Aorta (tissue), 5 donors: ENCODE results near the gene PRIM2. TPM values are rescaled to one million over a fixed set of nuclear protein-coding genes. Genes with fewer than 3 reads are reported as not detected.
A peak's percentile ranks its signal among the peaks of the same experiment; 100 is the strongest.

ENCODE experiments used
- ATAC-seq: fragments of 200-7000 bp; cut with Tn5 transposase; one replicate; pipeline ENCODE4 v1.9.1; 2022; ENCODE audit warnings: moderate library complexity; ENCODE audit not compliant: low FRiP score
- DNase-seq, 2 donors: peaks; one replicate each; pipeline ENCODE4 v3.0.0-alpha.2; 2020
- H3K27ac ChIP-seq, 2 donors: one replicate each; pipeline ENCODE4 v1.5.1; 2013; ENCODE audit warnings: low read length in 2 of 2, mild to moderate bottlenecking in 2 of 2, moderate library complexity in 2 of 2, control low read depth in 1 of 2, inconsistent platforms in 1 of 2, low read depth in 1 of 2
- H3K27me3 ChIP-seq, 2 donors: one replicate each; pipeline ENCODE4 v1.6.1; 2013; ENCODE audit warnings: control low read depth in 1 of 2, low read length in 1 of 2, mild to moderate bottlenecking in 1 of 2, moderate library complexity in 1 of 2; ENCODE audit not compliant: insufficient read depth in 2 of 2, control insufficient read depth in 1 of 2
- H3K36me3 ChIP-seq, 2 donors: one replicate each; pipeline ENCODE4 v1.6.1; 2013; ENCODE audit warnings: control low read depth in 1 of 2, low read length in 1 of 2, mild to moderate bottlenecking in 1 of 2; ENCODE audit not compliant: insufficient read depth in 2 of 2, control insufficient read depth in 1 of 2
- H3K4me1 ChIP-seq, 2 donors: one replicate each; pipeline ENCODE4 v1.6.1; 2013; ENCODE audit warnings: low read length in 2 of 2, control low read depth in 1 of 2, mild to moderate bottlenecking in 1 of 2, moderate library complexity in 1 of 2; ENCODE audit not compliant: insufficient read depth in 2 of 2, control insufficient read depth in 1 of 2
- H3K4me3 ChIP-seq, 2 donors: one replicate each; pipeline ENCODE4 v1.5.1; 2013; ENCODE audit warnings: low read length in 2 of 2, control low read depth in 1 of 2, mild to moderate bottlenecking in 1 of 2
- H3K9me3 ChIP-seq: one replicate; pipeline ENCODE4 v1.6.1; 2013; ENCODE audit warnings: mild to moderate bottlenecking, low read length; ENCODE audit not compliant: control insufficient read depth
- WGBS, 2 donors: extraction: QIAGEN DNeasy Blood & Tissue Kit; methylation state at CpG; one replicate each; pipeline ENCODE4 v1.1.7; 2013; 5-methylcytosine and 5-hydroxymethylcytosine counted together
- intact Hi-C, 2 donors: fragments of 100-400 bp; cut with DNase I; formaldehyde crosslinking; loops; one replicate each; pipeline versions ENCODE4 v1.14.2 to v1.15.0; 2022
- polyA plus RNA-seq, 2 donors: library from polyadenylated mRNA; stranded (reverse); fragments of 200-250 nt; gene quantifications; one replicate each; pipeline ENCODE4 v1.2.3, GENCODE V29; 2013
- total RNA-seq, 2 donors: library from RNA; stranded (reverse); fragmentation: NEBNext Ultra II Directional; extraction: Animal tissue kit (Norgen Biotek cat#: 25700); gene quantifications; one replicate each; pipeline ENCODE4 v1.2.1, GENCODE V29; 2021
- donor health status: healthy with polysubstance abuse.
- donor health status: Bipolar disorder and iron deficiency.
- donor health status: DM: no; HTN: no; CAD: no.
- donor health status: DM: no; HTN: no; CAD: no.
- donor health status: DM: yes; HTN: yes; CAD: no.

The PRIM2 gene
- total and polyA plus RNA-seq, 4 donors, result 2.8 to 12.3 (median 7.1) TPM

GRCh38 chr6:57313009-57313408, 4.4 kb upstream of the PRIM2 start:
- ATAC-seq (no peak), DNase-seq (no peak)
- Histone ChIP-seq H3K27me3 (no peaks in the 10 kb centered on the region), H3K36me3 (no peaks in the 10 kb centered on the region), H3K4me3 (no peak overlapping the region), H3K27ac (peak overlapping the region in 1 of 2 donors; percentile 93), H3K4me1 (no peaks in the 10 kb centered on the region), H3K9me3 (no peaks in the 10 kb centered on the region)
- intact Hi-C loops, result loop anchor here (10.0 kb wide), 2 partner anchors 88 to 268 kb away; partner anchors contain the start of genes KIAA1586 (in 1 of the 2) and RAB23 (in 1 of the 2)

- DNase-seq (peak; percentile 64 to 86), ATAC-seq (peak; percentile 68)
- H3K4me1 ChIP-seq, result no peaks in the 10 kb centered on the region
- 27 to 38% methylated on average over 12 of the region's 12 CpGs for WGBS, 2 donors
- H3K4me3 ChIP-seq, result no peak overlapping the region
- no peaks in the 10 kb centered on the region for H3K9me3 ChIP-seq
- H3K36me3 ChIP-seq, result no peaks in the 10 kb centered on the region
- H3K27me3 ChIP-seq, result no peaks in the 10 kb centered on the region
- peak overlapping the region; percentile 93 to 100 for H3K27ac ChIP-seq
- intact Hi-C loops, result loop anchor here (10.0 kb wide), 2 partner anchors 89 to 269 kb away; partner anchors contain the start of genes KIAA1586 (in 1 of the 2) and RAB23 (in 1 of the 2)
These were observed 3.5 kb upstream of the PRIM2 start for GRCh38 chr6:57313711-57314471.

- no peaks in the 10 kb centered on the region for H3K4me1 ChIP-seq
- H3K27ac ChIP-seq, result peak overlapping the region in 1 of 2 donors; percentile 64
- no peak for ATAC-seq
- H3K36me3 ChIP-seq, result no peaks in the 10 kb centered on the region
- intact Hi-C loops, result loop anchor here (5.0 to 10.0 kb wide), 7 partner anchors 90 to 358 kb away; partner anchors contain the start of genes BEND6 (in 1 of the 2), KIAA1586 (in 1 of the 2), RAB23 (in 1 of the 2) and ZNF451 (in 1 of the 2)
- H3K27me3 ChIP-seq, result no peaks in the 10 kb centered on the region
- no peak overlapping the region for H3K4me3 ChIP-seq
- DNase-seq, result no peak
- H3K9me3 ChIP-seq, result no peaks in the 10 kb centered on the region
- WGBS, 2 donors, result 83 to 84% methylated on average over 1 of the region's 1 CpG
These were observed 2.3 kb upstream of the PRIM2 start for GRCh38 chr6:57315111-57315510.

GRCh38 chr6:57315851-57316250, 1.6 kb upstream of the PRIM2 start:
- Histone ChIP-seq H3K4me1 (no peaks in the 10 kb centered on the region), H3K9me3 (no peaks in the 10 kb centered on the region), H3K36me3 (no peaks in the 10 kb centered on the region), H3K4me3 (no peak overlapping the region), H3K27me3 (no peaks in the 10 kb centered on the region), H3K27ac (no peak overlapping the region)
- 62 to 66% methylated on average over 9 of the region's 9 CpGs for WGBS, 2 donors
- no peak for ATAC-seq
- no peak for DNase-seq
- intact Hi-C loops, result loop anchor here (1.0 to 10.0 kb wide), 11 partner anchors 47 to 411 kb away; partner anchors contain the start of genes BAG2 (in 2 of the 2), BEND6 (in 1 of the 2), KIAA1586 (in 1 of the 2) and RAB23 (in 1 of the 2)

- H3K4me1 ChIP-seq, result no peaks in the 10 kb centered on the region
- intact Hi-C loops, result loop anchor here (1.0 to 10.0 kb wide), 11 partner anchors 48 to 412 kb away; partner anchors contain the start of genes BAG2 (in 2 of the 2), BEND6 (in 1 of the 2), KIAA1586 (in 1 of the 2) and RAB23 (in 1 of the 2)
- WGBS, 2 donors, result 0% methylated on average over 26 of the region's 26 CpGs
These were observed 810 bp upstream of the PRIM2 start for GRCh38 chr6:57316581-57317059.

GRCh38 chr6:57324538-57324937, 7.1 kb downstream of the PRIM2 start:
- WGBS, 2 donors, result 0 to 3% methylated on average over 1 of the region's 1 CpG
- DNase-seq, result no peak
- Histone ChIP-seq H3K27ac (no peak overlapping the region), H3K4me3 (no peak overlapping the region), H3K36me3 (peaks cover 3 to 5% of the 10 kb centered on the region in 2 donors), H3K9me3 (peaks cover 3% of the 10 kb centered on the region), H3K4me1 (no peaks in the 10 kb centered on the region), H3K27me3 (no peaks in the 10 kb centered on the region)
- ATAC-seq, result no peak
- intact Hi-C loops, result loop anchor here in 1 of 2 donors (5.0 kb wide), 1 partner anchor 422 kb away; no protein-coding TSS in a partner anchor

More at GRCh38 chr6:57316581-57317059, 810 bp upstream of the PRIM2 start:
- peak; percentile 95 for ATAC-seq
- Histone ChIP-seq H3K4me3 (peak overlapping the region; percentile 74 to 84), H3K36me3 (no peaks in the 10 kb centered on the region), H3K27ac (no peak overlapping the region), H3K27me3 (no peaks in the 10 kb centered on the region), H3K9me3 (no peaks in the 10 kb centered on the region)
- DNase-seq, result peak; percentile 87 to 92

GRCh38 chr6:57327311-57327710, 9.9 kb downstream of the PRIM2 start:
- intact Hi-C loops, result loop anchor here in 1 of 2 donors (2.0 kb wide), 1 partner anchor 419 kb away; no protein-coding TSS in a partner anchor
- peaks cover 3% of the 10 kb centered on the region for H3K9me3 ChIP-seq
- H3K27me3 ChIP-seq, result no peaks in the 10 kb centered on the region
- no peak for ATAC-seq
- no peaks in the 10 kb centered on the region for H3K4me1 ChIP-seq
- peaks cover 3 to 5% of the 10 kb centered on the region in 2 donors for H3K36me3 ChIP-seq
- H3K4me3 ChIP-seq, result no peak overlapping the region
- 88 to 93% methylated on average over 2 of the region's 2 CpGs for WGBS, 2 donors
- no peak for DNase-seq
- no peak overlapping the region for H3K27ac ChIP-seq

- Histone ChIP-seq H3K27ac (no peak overlapping the region), H3K4me3 (no peak overlapping the region), H3K27me3 (no peaks in the 10 kb centered on the region), H3K9me3 (peaks cover 3% of the 10 kb centered on the region), H3K4me1 (no peaks in the 10 kb centered on the region), H3K36me3 (peaks cover 2 to 3% of the 10 kb centered on the region in 2 donors)
- ATAC-seq (no peak), DNase-seq (no peak)
- intact Hi-C loops, result no loop called here
- 96 to 100% methylated on average over 1 of the region's 1 CpG for WGBS, 2 donors
These were observed 10.6 kb downstream of the PRIM2 start for GRCh38 chr6:57328074-57328473.
